ENCODE results near the gene PKDREJ.

PKDREJ gene

DNA sequence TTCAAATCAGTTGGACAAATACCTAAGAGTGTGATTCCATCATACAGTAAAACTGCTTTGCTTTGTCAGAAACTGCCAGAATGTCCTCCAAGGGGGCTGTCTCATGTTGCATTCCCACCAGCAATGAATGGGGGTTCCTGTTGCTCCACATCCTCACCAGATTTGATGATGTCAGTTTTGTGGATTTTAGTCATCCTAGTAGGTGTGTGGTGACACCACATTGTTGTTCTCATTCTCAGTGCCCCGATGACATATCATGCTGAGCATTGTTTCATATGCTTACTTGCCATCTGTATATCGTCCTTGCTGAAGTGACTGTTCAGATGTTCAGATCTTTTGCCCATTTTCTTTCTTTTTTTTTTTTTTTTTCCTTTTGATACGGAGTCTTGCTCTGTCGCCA is 50.1 kb downstream of the PKDREJ start:
- no peak for TF ChIP-seq SUZ12 (IDR thresholded peaks at IDR 0.05)
- no peak for TF ChIP-seq FOXM1 (IDR thresholded peaks at IDR 0.05; ENCODE audit: borderline replicate concordance)
- no peak for TF ChIP-seq FOXK2 (IDR thresholded peaks at IDR 0.05)
- no peak for TF ChIP-seq L3MBTL2 (conservative IDR thresholded peaks at IDR 0.05)
- no peak for TF ChIP-seq FOXA1 (IDR thresholded peaks at IDR 0.05)
- ChIA-PET CTCF (interaction anchor here (0.7 kb wide), 1 partner anchor 566 kb away, joined by 3 read pairs; no protein-coding TSS in a partner anchor), POLR2A (no interaction called here)
- no peak for DNase-seq (ENCODE audit: extremely low spot score)

GRCh38 chr22:46212195-46212594 is 50.9 kb downstream of the PKDREJ start:
- ChIA-PET POLR2A (no interaction called here), CTCF (no interaction called here)
- DNase-seq (ENCODE audit: extremely low spot score), result no peak
- no peak for TF ChIP-seq BHLHE40 (IDR thresholded peaks at IDR 0.05; ENCODE audit: borderline replicate concordance)
- TF ChIP-seq, protein P1, sequence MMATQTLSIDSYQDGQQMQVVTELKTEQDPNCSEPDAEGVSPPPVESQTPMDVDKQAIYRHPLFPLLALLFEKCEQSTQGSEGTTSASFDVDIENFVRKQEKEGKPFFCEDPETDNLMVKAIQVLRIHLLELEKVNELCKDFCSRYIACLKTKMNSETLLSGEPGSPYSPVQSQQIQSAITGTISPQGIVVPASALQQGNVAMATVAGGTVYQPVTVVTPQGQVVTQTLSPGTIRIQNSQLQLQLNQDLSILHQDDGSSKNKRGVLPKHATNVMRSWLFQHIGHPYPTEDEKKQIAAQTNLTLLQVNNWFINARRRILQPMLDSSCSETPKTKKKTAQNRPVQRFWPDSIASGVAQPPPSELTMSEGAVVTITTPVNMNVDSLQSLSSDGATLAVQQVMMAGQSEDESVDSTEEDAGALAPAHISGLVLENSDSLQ (IDR thresholded peaks at IDR 0.05), result no peak
- no peak for TF ChIP-seq TARDBP (IDR thresholded peaks at IDR 0.05)
- no peak for TF ChIP-seq FOXA1 (IDR thresholded peaks at IDR 0.05)
- TF ChIP-seq SP1 (IDR thresholded peaks at IDR 0.05), result no peak
- no peak for TF ChIP-seq SUZ12 (IDR thresholded peaks at IDR 0.05)
- TF ChIP-seq FOXK2 (IDR thresholded peaks at IDR 0.05), result no peak
- TF ChIP-seq ARNT (IDR thresholded peaks at IDR 0.05), result no peak
- TF ChIP-seq ZNF384 (IDR thresholded peaks at IDR 0.05), result no peak
- TF ChIP-seq LEF1 (IDR thresholded peaks at IDR 0.05; ENCODE audit: borderline replicate concordance), result no peak
- no peak for TF ChIP-seq ELF4 (IDR thresholded peaks at IDR 0.05)
- no peak for TF ChIP-seq HDGF (IDR thresholded peaks at IDR 0.05; ENCODE audit: borderline replicate concordance)
- no peak for TF ChIP-seq FOXM1 (IDR thresholded peaks at IDR 0.05; ENCODE audit: borderline replicate concordance)
- TF ChIP-seq CTBP1 (IDR thresholded peaks at IDR 0.05; ENCODE audit: borderline replicate concordance), result no peak
- TF ChIP-seq L3MBTL2 (conservative IDR thresholded peaks at IDR 0.05), result no peak
- TF ChIP-seq NFRKB (IDR thresholded peaks at IDR 0.05), result no peak

GRCh38 chr22:46209262-46209661 is 53.9 kb downstream of the PKDREJ start:
- POLR2A ChIA-PET, result no interaction called here
- CTCF ChIA-PET, result no interaction called here
- no peak for DNase-seq (ENCODE audit: extremely low spot score)
- TF ChIP-seq BHLHE40 (IDR thresholded peaks at IDR 0.05; ENCODE audit: borderline replicate concordance) (no peak), LEF1 (IDR thresholded peaks at IDR 0.05; ENCODE audit: borderline replicate concordance) (no peak), FOXA1 (IDR thresholded peaks at IDR 0.05) (no peak), ELF4 (IDR thresholded peaks at IDR 0.05) (no peak), FOXM1 (IDR thresholded peaks at IDR 0.05; ENCODE audit: borderline replicate concordance) (no peak), SP1 (IDR thresholded peaks at IDR 0.05) (no peak), NFRKB (IDR thresholded peaks at IDR 0.05) (no peak), ARNT (IDR thresholded peaks at IDR 0.05) (no peak), TARDBP (IDR thresholded peaks at IDR 0.05) (no peak), CTBP1 (IDR thresholded peaks at IDR 0.05; ENCODE audit: borderline replicate concordance) (no peak), L3MBTL2 (conservative IDR thresholded peaks at IDR 0.05) (no peak), ZNF384 (IDR thresholded peaks at IDR 0.05) (no peak), FOXK2 (IDR thresholded peaks at IDR 0.05) (no peak)
- TF ChIP-seq, protein P1 (IDR thresholded peaks at IDR 0.05), result no peak

All from HEK293T (cell line).